Choroid plexus epithelial cell (primary cell): ENCODE results near the gene IL1A.

Experiments used
- DNase-seq: peaks from one replicate; pipeline ENCODE4 v3.0.0-alpha.2; 2010; ENCODE audit warnings: low read depth
- H3K4me3 ChIP-seq: 2 replicates; pipeline ENCODE4 v1.5.1; 2011; ENCODE audit warnings: low read depth, mild to moderate bottlenecking, control low read depth, low read length, moderate library complexity
- CTCF ChIP-seq: conservative IDR thresholded peaks from 2 replicates; pipeline ENCODE4 v1.5.1; 2011; ENCODE audit warnings: low read depth, mild to moderate bottlenecking, control low read depth, inconsistent platforms, low read length, moderate library complexity

IL1A gene

GRCh38 chr2:112796486-112796885 lies 12.2 kb upstream of the IL1A start:
- no peak overlapping the region for H3K4me3 ChIP-seq
- no peak for DNase-seq
- no peak for TF ChIP-seq CTCF

GRCh38 chr2:112795774-112796173 lies 11.5 kb upstream of the IL1A start:
- no peak for DNase-seq
- H3K4me3 ChIP-seq: no peak overlapping the region
- no peak for TF ChIP-seq CTCF

GRCh38 chr2:112794841-112795240 lies 10.5 kb upstream of the IL1A start:
- DNase-seq: no peak
- TF ChIP-seq CTCF: no peak
- no peak overlapping the region for H3K4me3 ChIP-seq

- H3K4me3 ChIP-seq: no peak overlapping the region
- no peak for TF ChIP-seq CTCF
- peak; percentile 95 for DNase-seq
Measured at GRCh38 chr2:112794131-112794733, 9.9 kb upstream of the IL1A start.

- no peak overlapping the region for H3K4me3 ChIP-seq
- peak; percentile 38 for DNase-seq
- TF ChIP-seq CTCF: no peak
Measured at GRCh38 chr2:112793449-112793978, 9.2 kb upstream of the IL1A start.

GRCh38 chr2:112792419-112792818 lies 8.1 kb upstream of the IL1A start:
- no peak for DNase-seq
- H3K4me3 ChIP-seq: no peak overlapping the region
- TF ChIP-seq CTCF: no peak

GRCh38 chr2:112791693-112792230 lies 7.5 kb upstream of the IL1A start:
- no peak overlapping the region for H3K4me3 ChIP-seq
- DNase-seq: no peak
- TF ChIP-seq CTCF: no peak
